Measurements from ENCODE around the gene RPS6KA2.
"Not testable (repeated sequence)": the region's sequence is repeated elsewhere in the genome, so short reads cannot be mapped to it uniquely, and the experiment has no call there.

RPS6KA2 gene

DNA sequence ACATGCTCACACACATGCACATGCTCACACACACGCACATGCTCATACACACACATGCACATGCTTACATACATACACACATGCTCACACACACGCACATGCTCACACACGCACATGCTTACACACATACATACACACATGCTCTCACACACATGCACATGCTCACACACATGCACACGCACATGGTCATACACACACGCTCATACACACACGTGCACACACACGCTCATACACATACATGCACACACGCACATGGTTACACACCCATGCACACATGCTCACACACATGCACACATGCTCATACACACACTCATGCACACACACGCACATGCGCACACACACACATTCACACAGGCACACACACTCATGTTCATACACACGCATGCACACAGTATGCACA lies 20.8 kb upstream of the RPS6KA2 start:
- Mint-ChIP-seq H3K4me3 (no peak overlapping the region), H3K27ac (no peak overlapping the region), H3K9me3 (no peaks in the 10 kb centered on the region), H3K4me1 (ENCODE audit: low read depth) (no peaks in the 10 kb centered on the region), H3K36me3 (ENCODE audit: low read depth) (no peaks in the 10 kb centered on the region), H3K27me3 (ENCODE audit: low read depth) (no peaks in the 10 kb centered on the region)

DNA sequence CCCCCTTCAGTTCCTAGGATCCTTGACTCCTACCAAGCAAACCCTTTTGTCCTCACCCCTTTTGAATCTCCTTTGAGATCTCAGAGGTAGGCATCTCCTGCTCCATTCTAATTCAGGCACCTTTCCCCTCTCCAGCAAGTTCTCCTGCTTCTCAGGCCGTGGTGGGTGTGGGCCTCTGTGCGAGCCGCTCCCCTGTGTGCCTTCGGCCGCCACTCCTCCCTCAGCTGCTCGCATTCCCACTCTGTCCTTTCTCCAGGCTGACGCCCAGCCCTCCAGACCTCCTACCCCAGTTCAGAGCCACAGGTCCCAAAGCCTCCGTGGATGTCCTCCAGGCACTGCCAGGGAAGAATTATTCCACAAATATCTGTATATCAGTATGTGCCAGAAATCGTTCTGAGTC lies 19.7 kb upstream of the RPS6KA2 start:
- H3K4me3 Mint-ChIP-seq, result no peak overlapping the region
- peaks cover 9% of the 10 kb centered on the region for H3K27me3 Mint-ChIP-seq (ENCODE audit: low read depth)
- no peaks in the 10 kb centered on the region for H3K36me3 Mint-ChIP-seq (ENCODE audit: low read depth)
- no peak overlapping the region for H3K27ac Mint-ChIP-seq
- no peaks in the 10 kb centered on the region for H3K9me3 Mint-ChIP-seq
- H3K4me1 Mint-ChIP-seq (ENCODE audit: low read depth), result no peaks in the 10 kb centered on the region

DNA sequence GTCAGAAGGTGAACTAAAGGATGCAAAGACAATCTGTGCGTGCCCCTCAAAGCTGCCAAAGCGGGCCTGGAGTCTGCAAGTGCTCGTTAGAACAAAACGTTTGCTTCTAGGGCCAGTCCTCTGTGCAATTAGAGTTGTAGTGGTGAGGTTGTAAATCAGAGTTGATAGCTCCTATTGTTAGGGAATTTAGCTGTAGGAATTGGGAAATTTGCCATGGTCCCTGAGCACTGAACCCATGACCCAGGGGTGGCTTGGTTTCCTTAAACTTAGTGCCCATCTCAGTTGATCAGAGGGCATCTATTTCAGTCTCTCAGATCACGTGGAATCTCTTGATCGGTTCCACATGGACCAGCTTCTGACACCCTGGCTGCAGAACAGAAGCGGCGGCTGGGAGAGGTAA lies 18.8 kb upstream of the RPS6KA2 start:
- H3K36me3 Mint-ChIP-seq (ENCODE audit: low read depth), result no peaks in the 10 kb centered on the region
- H3K27ac Mint-ChIP-seq, result no peak overlapping the region
- no peaks in the 10 kb centered on the region for H3K9me3 Mint-ChIP-seq
- H3K4me1 Mint-ChIP-seq (ENCODE audit: low read depth), result peaks cover 1% of the 10 kb centered on the region
- peaks cover 14% of the 10 kb centered on the region for H3K27me3 Mint-ChIP-seq (ENCODE audit: low read depth)
- no peak overlapping the region for H3K4me3 Mint-ChIP-seq

DNA sequence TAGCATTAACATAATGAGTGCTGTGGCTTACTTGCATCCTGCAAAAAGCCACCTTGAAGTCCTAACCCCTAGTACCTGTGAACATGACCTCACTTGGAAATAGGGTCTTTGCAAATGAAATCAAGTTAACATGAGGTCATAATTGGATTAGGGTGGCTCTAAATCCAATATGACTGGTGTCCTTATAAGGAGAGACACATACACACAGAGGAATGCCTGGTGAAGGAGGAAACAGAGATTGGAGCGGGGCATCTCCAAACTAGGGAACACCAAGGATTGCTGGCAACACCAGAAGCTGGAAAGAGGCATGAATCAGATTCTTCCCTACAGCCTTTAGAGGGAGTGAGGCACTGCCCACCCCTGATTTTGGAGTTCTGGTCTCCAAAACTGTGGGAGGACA lies 17.6 kb upstream of the RPS6KA2 start:
- H3K9me3 Mint-ChIP-seq, result no peaks in the 10 kb centered on the region
- H3K4me3 Mint-ChIP-seq, result no peak overlapping the region
- H3K36me3 Mint-ChIP-seq (ENCODE audit: low read depth), result no peaks in the 10 kb centered on the region
- peaks cover 10% of the 10 kb centered on the region for H3K4me1 Mint-ChIP-seq (ENCODE audit: low read depth)
- peaks cover 22% of the 10 kb centered on the region for H3K27me3 Mint-ChIP-seq (ENCODE audit: low read depth)
- no peak overlapping the region for H3K27ac Mint-ChIP-seq

DNA sequence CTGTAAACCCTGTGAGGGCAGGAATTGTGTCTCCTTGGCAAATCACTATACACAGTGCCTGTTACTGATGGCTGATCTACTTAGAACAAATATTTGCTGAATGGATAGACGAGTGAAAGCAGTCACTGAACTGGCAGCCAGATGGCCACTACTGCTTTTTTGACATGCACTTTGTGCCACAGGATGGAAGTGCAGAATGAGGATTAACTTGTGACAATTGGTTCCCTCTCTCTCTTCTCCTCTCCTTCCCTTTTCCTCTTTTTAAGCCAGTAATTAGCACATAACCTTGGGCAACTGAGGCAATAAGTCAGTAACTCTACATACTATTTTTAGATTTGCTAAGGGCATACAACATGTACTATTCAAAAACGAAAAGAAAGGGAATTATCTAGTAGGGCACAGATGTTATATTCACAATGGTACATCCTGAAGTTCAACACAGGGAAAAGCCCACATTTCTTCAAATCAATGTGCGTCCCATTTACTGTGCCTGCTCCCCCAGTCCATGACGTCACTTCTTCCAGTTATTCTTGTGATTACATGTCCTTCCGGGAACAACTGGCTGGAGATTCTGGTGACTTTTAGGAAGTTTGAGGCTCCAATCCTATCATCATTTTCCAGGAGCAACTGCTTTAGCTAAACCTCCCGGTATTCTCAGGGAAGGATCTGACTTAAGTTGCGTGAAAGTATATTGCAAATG lies 17.0 kb upstream of the RPS6KA2 start:
- no peak overlapping the region for H3K27ac Mint-ChIP-seq
- H3K4me3 Mint-ChIP-seq, result no peak overlapping the region
- H3K4me1 Mint-ChIP-seq (ENCODE audit: low read depth), result peaks cover 12% of the 10 kb centered on the region
- H3K27me3 Mint-ChIP-seq (ENCODE audit: low read depth), result peaks cover 29% of the 10 kb centered on the region
- no peaks in the 10 kb centered on the region for H3K9me3 Mint-ChIP-seq
- no peaks in the 10 kb centered on the region for H3K36me3 Mint-ChIP-seq (ENCODE audit: low read depth)

DNA sequence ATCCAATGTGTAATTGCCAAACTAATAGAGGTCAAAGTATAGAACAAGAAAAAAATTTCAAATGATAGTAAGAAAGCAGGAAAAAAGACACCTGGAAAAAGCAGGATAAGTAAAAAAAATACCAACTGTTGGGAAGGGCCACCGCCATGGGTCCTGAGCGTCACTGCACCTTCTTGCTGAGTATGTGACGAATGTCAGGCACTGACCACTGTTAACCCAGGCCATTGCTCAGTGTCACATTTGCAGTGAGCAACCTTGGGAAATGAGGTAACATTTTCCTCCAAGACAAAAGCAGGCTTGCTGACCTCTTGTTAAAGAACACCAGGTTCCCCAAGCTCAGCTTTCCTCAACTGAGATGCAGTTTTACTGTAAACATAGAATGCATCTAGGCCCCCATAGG lies 15.6 kb upstream of the RPS6KA2 start:
- no peaks in the 10 kb centered on the region for H3K36me3 Mint-ChIP-seq (ENCODE audit: low read depth)
- peaks cover 29% of the 10 kb centered on the region for H3K27me3 Mint-ChIP-seq (ENCODE audit: low read depth)
- no peak overlapping the region for H3K27ac Mint-ChIP-seq
- H3K4me3 Mint-ChIP-seq, result no peak overlapping the region
- H3K4me1 Mint-ChIP-seq (ENCODE audit: low read depth), result peaks cover 12% of the 10 kb centered on the region
- no peaks in the 10 kb centered on the region for H3K9me3 Mint-ChIP-seq

DNA sequence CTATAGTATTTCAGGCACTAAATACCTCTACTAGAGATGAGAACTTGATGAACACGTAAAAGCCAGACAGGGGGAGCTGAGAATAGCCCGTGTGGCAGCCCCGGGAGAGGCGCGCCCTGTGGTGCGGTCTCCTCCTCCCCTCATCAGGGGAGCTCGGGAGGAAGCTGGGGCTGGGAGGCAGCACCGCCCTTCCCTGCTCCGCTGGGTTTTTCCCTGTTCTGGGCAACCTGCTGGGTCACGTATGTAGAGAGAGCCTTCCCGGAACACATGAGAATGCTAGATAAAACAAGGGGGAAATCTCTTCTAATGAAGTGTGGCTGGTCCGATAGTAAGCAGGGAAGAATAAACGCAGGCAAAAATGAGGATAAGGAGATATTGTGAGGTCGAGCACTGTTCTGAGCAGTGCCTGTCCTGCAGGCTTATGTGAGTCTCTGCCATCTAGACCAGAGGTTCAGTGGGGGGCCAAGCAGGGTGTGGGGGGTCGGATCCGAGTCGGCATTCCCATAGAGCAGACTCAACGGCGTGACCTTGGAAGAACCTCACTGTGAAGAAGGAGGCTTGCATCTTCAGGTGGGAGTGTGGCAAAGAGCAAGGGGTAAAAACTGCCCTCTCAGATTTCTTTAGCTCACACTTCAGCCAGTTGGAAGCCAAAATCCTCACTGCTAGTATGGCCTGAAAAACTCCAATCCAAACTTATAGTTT lies 13.4 kb upstream of the RPS6KA2 start:
- Mint-ChIP-seq H3K36me3 (ENCODE audit: low read depth) (no peaks in the 10 kb centered on the region), H3K9me3 (no peaks in the 10 kb centered on the region), H3K4me3 (no peak overlapping the region), H3K27me3 (ENCODE audit: low read depth) (peaks cover 29% of the 10 kb centered on the region), H3K4me1 (ENCODE audit: low read depth) (peaks cover 12% of the 10 kb centered on the region), H3K27ac (no peak overlapping the region)

DNA sequence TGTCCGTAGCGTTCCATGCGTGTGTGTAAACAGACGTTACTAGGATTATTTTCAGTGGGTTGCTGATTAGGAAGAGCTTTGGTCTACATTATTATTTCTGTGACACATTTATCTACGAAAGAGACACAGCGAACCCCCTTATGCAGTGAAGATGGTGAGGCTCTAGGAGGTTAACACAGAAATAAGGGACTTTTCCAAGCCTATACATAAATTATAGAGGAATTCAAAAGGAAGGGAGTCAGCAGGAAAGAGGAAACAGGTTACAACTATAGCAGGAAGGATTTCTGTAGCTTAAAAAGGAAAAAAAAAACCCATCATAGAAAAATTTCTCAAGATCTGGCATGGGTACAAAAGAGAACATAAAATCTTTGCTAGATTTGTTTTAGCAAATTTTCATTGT lies 12.9 kb upstream of the RPS6KA2 start:
- Mint-ChIP-seq H3K9me3 (no peaks in the 10 kb centered on the region), H3K4me3 (no peak overlapping the region)

DNA sequence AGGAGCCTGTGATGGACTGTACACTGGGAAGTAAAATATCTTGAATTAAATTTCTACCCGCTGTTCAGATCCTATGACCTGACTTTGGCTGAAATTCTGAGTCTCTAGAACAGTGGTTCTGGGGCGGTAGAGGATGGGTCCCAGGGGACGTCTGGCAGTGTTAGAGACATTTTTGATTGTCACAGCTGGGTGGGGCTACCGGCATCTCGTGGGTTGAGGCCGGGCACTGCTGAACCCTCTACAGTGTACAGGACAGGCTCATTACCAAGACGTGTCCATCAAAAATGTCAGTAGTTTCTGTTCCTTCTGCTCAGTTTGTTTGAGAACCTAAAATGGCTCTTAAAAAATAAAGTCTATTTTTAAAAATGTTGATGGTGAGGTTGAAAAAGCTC lies 11.5 kb upstream of the RPS6KA2 start:
- Mint-ChIP-seq H3K27me3 (ENCODE audit: low read depth) (peaks cover 33% of the 10 kb centered on the region), H3K4me1 (ENCODE audit: low read depth) (peaks cover 12% of the 10 kb centered on the region), H3K4me3 (no peak overlapping the region), H3K36me3 (ENCODE audit: low read depth) (no peaks in the 10 kb centered on the region), H3K27ac (no peak overlapping the region), H3K9me3 (no peaks in the 10 kb centered on the region)

More for the DNA sequence above, 12.9 kb upstream of the RPS6KA2 start:
- Mint-ChIP-seq H3K4me1 (ENCODE audit: low read depth) (peaks cover 12% of the 10 kb centered on the region), H3K27me3 (ENCODE audit: low read depth) (peaks cover 29% of the 10 kb centered on the region), H3K27ac (no peak overlapping the region), H3K36me3 (ENCODE audit: low read depth) (no peaks in the 10 kb centered on the region)

DNA sequence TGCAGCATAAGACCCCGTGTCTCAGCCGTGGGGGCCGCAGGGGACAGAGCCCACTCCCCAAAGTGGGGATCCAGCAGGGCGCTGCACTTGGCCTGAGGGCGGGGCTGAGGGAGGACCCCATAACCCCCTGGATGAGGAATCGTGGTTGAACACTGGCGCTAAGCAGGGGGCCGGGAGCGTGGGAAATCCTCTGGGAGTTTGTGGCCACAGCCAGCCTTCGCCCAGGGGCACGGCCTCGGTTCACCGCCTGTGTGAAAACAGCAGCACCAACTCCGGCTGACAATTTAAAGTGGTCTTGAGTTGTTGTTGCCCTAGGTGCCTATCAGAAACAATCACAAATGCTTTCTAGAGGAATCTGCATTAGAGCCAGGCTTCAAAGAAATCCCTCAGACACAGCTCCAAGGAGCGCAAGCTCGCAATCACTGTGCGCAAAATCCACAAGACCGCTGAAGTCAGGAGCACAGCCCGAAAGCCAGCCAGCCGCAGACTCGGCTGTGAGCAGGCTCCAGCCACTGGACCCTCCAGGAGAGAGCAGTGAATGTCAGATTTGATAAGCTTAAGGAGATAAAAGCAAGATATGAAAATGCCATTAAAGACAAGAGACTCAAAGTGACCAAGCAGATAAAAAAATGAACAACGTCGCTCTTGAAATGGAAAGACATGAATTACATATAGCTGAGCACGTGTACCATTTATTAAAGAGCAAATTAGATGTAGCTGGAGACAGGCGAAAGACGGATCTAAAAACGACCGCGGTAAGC lies 10.9 kb upstream of the RPS6KA2 start:
- H3K27ac Mint-ChIP-seq, result no peak overlapping the region
- H3K4me1 Mint-ChIP-seq (ENCODE audit: low read depth), result peaks cover 12% of the 10 kb centered on the region
- no peaks in the 10 kb centered on the region for H3K9me3 Mint-ChIP-seq
- peaks cover 34% of the 10 kb centered on the region for H3K27me3 Mint-ChIP-seq (ENCODE audit: low read depth)
- H3K4me3 Mint-ChIP-seq, result no peak overlapping the region
- H3K36me3 Mint-ChIP-seq (ENCODE audit: low read depth), result no peaks in the 10 kb centered on the region

DNA sequence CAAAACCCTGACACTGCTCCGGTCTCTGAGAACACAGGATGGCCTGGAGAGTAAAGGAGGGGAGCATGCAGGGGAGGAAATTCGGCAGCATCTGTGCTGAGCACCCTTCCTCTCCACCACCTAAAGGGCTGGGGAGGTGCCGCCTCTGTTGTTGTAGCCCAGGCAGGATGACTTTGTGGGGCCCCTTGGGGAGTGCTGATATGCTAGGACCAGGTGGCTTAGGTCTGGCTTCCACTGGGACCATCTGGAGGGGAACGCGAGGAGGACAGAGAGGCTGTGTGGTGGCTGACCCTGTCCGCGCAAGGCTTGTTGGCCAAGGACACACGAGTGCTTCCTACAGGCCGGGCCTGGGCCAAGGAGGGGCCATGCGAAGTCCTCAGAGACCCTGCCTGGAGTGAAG lies 9.9 kb upstream of the RPS6KA2 start:
- no peaks in the 10 kb centered on the region for H3K9me3 Mint-ChIP-seq
- no peak overlapping the region for H3K4me3 Mint-ChIP-seq
- H3K36me3 Mint-ChIP-seq (ENCODE audit: low read depth), result no peaks in the 10 kb centered on the region
- H3K27ac Mint-ChIP-seq, result no peak overlapping the region
- peaks cover 28% of the 10 kb centered on the region for H3K27me3 Mint-ChIP-seq (ENCODE audit: low read depth)
- H3K4me1 Mint-ChIP-seq (ENCODE audit: low read depth), result peaks cover 12% of the 10 kb centered on the region

DNA sequence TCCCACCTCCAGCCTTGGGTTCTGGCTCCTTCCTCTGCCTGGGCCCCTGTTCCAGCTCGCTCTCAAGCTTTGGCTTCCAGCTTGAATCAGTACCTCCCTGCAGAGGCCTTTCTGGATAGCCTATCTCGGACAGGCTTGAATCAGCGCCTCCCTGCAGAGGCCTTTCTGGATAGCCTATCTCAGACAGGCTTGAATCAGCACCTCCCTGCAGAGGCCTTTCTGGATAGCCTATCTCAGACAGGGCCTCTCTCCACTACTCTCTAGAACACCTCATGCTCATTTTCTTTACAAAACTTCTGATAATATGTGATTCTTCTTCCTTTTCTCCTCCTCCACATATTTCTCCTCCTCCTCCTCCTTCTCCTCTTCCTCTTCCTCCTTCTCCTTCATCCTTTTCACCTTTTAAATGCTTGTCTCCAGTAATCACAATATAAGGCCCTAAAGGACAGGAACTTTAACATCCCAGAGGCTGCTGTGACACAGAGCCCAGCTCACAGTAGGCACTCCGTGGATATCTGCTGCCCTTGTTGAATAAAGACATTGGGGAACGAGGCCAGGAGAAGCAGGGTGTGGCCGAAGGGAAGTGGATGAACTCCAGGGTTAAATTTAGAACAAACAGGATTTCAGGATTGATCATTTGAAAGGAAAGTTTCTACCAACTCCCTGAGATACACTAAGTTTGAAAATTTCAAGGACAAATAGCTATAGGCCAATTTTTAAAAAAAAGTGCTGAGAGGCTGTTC lies 9.3 kb upstream of the RPS6KA2 start:
- no peak overlapping the region for H3K27ac Mint-ChIP-seq
- H3K9me3 Mint-ChIP-seq, result no peaks in the 10 kb centered on the region
- H3K36me3 Mint-ChIP-seq (ENCODE audit: low read depth), result no peaks in the 10 kb centered on the region
- peaks cover 12% of the 10 kb centered on the region for H3K4me1 Mint-ChIP-seq (ENCODE audit: low read depth)
- peaks cover 29% of the 10 kb centered on the region for H3K27me3 Mint-ChIP-seq (ENCODE audit: low read depth)
- H3K4me3 Mint-ChIP-seq, result no peak overlapping the region

DNA sequence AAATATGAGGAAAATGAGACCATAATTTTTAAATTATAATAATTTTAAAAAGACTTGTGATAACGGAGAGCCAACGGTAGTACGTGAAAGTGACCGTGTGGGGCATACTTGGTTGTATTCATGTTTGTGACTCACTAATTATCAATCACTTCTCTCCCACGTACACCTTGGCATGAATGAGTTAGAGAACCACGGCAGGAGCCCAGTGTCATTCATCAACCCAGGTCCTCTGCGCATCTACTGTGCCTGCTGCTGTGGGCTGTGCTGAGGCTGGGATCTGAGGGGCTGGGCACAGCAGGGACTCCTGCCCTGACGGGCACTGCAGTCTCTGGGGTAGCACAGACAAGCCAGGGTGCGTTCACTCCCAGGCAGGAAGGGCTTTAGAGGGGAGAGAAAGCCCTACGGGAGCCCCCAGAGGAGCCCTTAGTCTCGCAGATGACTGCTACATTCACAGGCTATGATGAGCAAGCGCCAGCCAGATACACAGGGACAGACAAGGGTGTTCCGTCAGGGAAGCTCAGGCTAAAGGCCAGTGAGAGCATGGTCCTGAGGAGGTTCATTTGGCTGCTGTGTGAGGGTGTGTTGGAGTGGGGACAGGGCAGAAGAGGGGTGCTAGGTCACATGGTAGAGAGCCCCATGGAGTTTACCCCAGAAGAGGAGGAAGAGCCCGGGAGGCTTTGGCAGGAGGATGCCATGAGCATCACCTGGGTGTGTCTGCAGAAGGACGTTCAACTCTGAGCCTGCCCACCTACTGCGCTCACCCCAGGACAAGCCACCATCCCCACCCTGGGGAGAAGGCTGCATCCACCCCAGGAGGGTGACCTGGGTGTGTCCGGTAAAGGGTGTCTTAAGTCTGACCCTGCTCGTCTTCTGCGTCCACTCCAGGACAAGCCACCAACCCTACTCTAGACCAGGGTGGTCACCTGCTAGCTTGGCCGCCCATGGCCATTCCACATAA lies 8.2 kb upstream of the RPS6KA2 start:
- Mint-ChIP-seq H3K4me1 (ENCODE audit: low read depth) (peaks cover 6% of the 10 kb centered on the region), H3K27ac (no peak overlapping the region), H3K4me3 (no peak overlapping the region), H3K36me3 (ENCODE audit: low read depth) (no peaks in the 10 kb centered on the region), H3K27me3 (ENCODE audit: low read depth) (peaks cover 29% of the 10 kb centered on the region), H3K9me3 (no peaks in the 10 kb centered on the region)

DNA sequence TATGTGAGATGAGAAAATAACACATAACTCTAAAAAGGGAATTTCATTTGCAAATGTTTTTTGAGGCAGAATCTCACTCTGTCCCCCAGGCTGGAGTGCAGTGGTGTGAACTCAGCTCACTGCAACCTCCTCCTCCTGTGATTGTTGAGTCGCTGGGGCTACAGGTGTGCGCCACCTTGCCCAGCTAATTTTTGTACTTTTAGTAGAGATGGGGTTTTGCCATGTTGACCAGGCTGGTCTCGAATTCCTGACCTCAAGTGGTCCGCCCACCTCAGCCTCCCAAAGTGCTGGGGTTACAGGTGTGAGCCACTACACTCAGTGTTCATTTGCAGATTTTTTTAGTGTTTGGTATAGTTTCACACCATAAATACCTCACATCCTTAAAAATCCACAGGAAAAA lies 7.5 kb upstream of the RPS6KA2 start:
- H3K4me1 Mint-ChIP-seq (ENCODE audit: low read depth); H3K9me3 Mint-ChIP-seq; H3K4me3 Mint-ChIP-seq; H3K27ac Mint-ChIP-seq; H3K36me3 Mint-ChIP-seq (ENCODE audit: low read depth): not testable (repeated sequence)
- H3K27me3 Mint-ChIP-seq (ENCODE audit: low read depth), result peaks cover 32% of the 10 kb centered on the region
